AG09309 (cell line): Measurements from ENCODE around the gene CHD9NB.
"Not testable (repeated sequence)": the region's sequence is repeated elsewhere in the genome, so short reads cannot be mapped to it uniquely, and the experiment has no call there.

Source experiments
- DNase-seq: peaks from one replicate; pipeline ENCODE4 v3.0.0-alpha.2; 2010; ENCODE audit warnings: low read depth
- H3K4me3 ChIP-seq: 2 replicates; pipeline ENCODE4 v1.5.1; 2011; ENCODE audit warnings: mild to moderate bottlenecking, low read depth, low read length, moderate library complexity; ENCODE audit not compliant: control insufficient read depth
- CTCF ChIP-seq: IDR thresholded peaks from 2 replicates; pipeline ENCODE4 v1.5.1; 2011; ENCODE audit warnings: mild to moderate bottlenecking, low read depth, low read length, inconsistent platforms; ENCODE audit not compliant: insufficient read depth, control insufficient read depth; ENCODE audit errors: missing control alignments

The CHD9NB gene

GRCh38 chr16:53054670-53055485, 2.2 kb upstream of the CHD9NB start, which contains the start of gene CHD9:
TSS of gene CHD9 (plus strand) at chr16:53054991. CDS start at chr16:53156090, 101,099 bp downstream.
- TF ChIP-seq CTCF, result peak; percentile 91
- DNase-seq, result peak; percentile 34
- H3K4me3 ChIP-seq, result peak within 1 kb of the TSS; percentile 93

GRCh38 chr16:53053967-53054669, 1.4 kb upstream of the CHD9NB start:
- no peak for DNase-seq
- no peak for TF ChIP-seq CTCF
- H3K4me3 ChIP-seq, result peak overlapping the region; percentile 93

GRCh38 chr16:53051255-53051654, 1.4 kb downstream of the CHD9NB start:
- not testable (repeated sequence) for H3K4me3 ChIP-seq, DNase-seq

- DNase-seq, result no peak
- H3K4me3 ChIP-seq, result no peak overlapping the region
- no peak for TF ChIP-seq CTCF
Observed at GRCh38 chr16:53048139-53048915, 4.4 kb downstream of the CHD9NB start.

GRCh38 chr16:53047515-53047914, 5.2 kb downstream of the CHD9NB start:
- not testable (repeated sequence) for DNase-seq, H3K4me3 ChIP-seq

- no peak overlapping the region for H3K4me3 ChIP-seq
- DNase-seq, result no peak
- no peak for TF ChIP-seq CTCF
Observed at GRCh38 chr16:53045341-53046220, 7.1 kb downstream of the CHD9NB start.
